HepG2 (cell line): ENCODE results near the gene OXLD1. TPM values are rescaled to one million over a fixed set of nuclear protein-coding genes. Genes with fewer than 3 reads are reported as not detected.

Source experiments
- ATAC-seq: fragments of 200-7000 bp; cut with Tn5 transposase; 3 replicates; pipeline ENCODE4 v1.9.1; 2020; ENCODE audit warnings: mild to moderate bottlenecking, moderate library complexity
- Bru-seq: library from RNA; stranded (reverse); fragments of 400-500 nt; gene quantifications from one replicate; lab custom pipeline; 2021; lab: Mats Ljungman, UMichigan
- BruChase-seq, 2 experiments: library from RNA; stranded (reverse); fragments of 400-500 nt; gene quantifications; one replicate each; lab custom pipeline; 2021; lab: Mats Ljungman, UMichigan
- BruUV-seq: library from RNA; stranded (reverse); fragments of 400-500 nt; replicated peaks from 2 replicates; lab custom pipeline; 2021; lab: Mats Ljungman, UMichigan
- CTCF ChIA-PET: fragments of 300-600 bp; formaldehyde crosslinking; extraction: SDS; loops from one replicate; lab custom pipeline; 2021; ENCODE audit warnings: low total read pairs, inconsistent platforms, low intra/inter-chr PET ratio; lab: Yijun Ruan, JAX
- POLR2A ChIA-PET: fragments of 350-600 bp; sonication (Branson Sonifier 250); formaldehyde crosslinking; loops from one replicate; lab custom pipeline; 2020; ENCODE audit warnings: antibody characterized with exemption, inconsistent platforms; lab: Yijun Ruan, JAX
- DNase-seq: peaks from one replicate; pipeline ENCODE4 v3.0.0-alpha.2; 2015; ENCODE audit warnings: low spot score
- FAIRE-seq: peaks from 3 replicates; lab custom pipeline; 2011; peaks lifted over from hg19 to GRCh38; lab: Jason Lieb, UNC
- H2AFZ ChIP-seq: one replicate; pipeline ENCODE4 v1.6.1; 2011; ENCODE audit warnings: low read length, inconsistent platforms
- H3K27ac ChIP-seq: fragments of 300-600 bp; 3 replicates; pipeline ENCODE4 v1.8.0; 2011; ENCODE audit warnings: mixed run types, mild to moderate bottlenecking, mixed read lengths, low read length, inconsistent platforms; ENCODE audit not compliant: insufficient read depth; ENCODE audit errors: extremely low read length
- H3K27me3 ChIP-seq, 2 experiments: fragments of 200-600 bp in 1 of 2; 2 replicates in 1 of 2; 3 replicates in 1 of 2; pipeline versions ENCODE4 v1.6.0 to v1.8.0; 2011; ENCODE audit warnings: low read length in 2 of 2, mild to moderate bottlenecking in 2 of 2, moderate library complexity in 2 of 2, inconsistent platforms in 1 of 2; ENCODE audit not compliant: insufficient read depth in 2 of 2, control insufficient read depth in 1 of 2
- H3K36me3 ChIP-seq, 2 experiments: fragments of 200-600 bp in 1 of 2; replicated peaks in 1 of 2; 2 replicates in 1 of 2; 3 replicates in 1 of 2; pipeline versions ENCODE4 v1.5.1 to v1.8.0; 2011; ENCODE audit warnings: low read length in 2 of 2, inconsistent platforms in 1 of 2; ENCODE audit not compliant: insufficient read depth in 2 of 2, control insufficient read depth in 1 of 2
- H3K4me1 ChIP-seq: 2 replicates; pipeline ENCODE4 v1.5.1; 2012; ENCODE audit warnings: low read length, inconsistent platforms; ENCODE audit not compliant: insufficient read depth
- H3K4me2 ChIP-seq: 2 replicates; pipeline ENCODE4 v1.6.0; 2011; ENCODE audit warnings: low read depth, low read length, inconsistent platforms
- H3K4me3 ChIP-seq, 3 experiments: fragments of 200-600 bp in 1 of 3; sonication (generic), shearing (Covaris generic) in 1 of 3; replicated peaks in 1 of 3; 2 replicates each; pipeline ENCODE4 v1.5.1; 2011 to 2016; ENCODE audit warnings: low read length in 3 of 3, inconsistent platforms in 2 of 3, low read depth in 2 of 3, mild to moderate bottlenecking in 2 of 3, control low read depth in 1 of 3, mixed read lengths in 1 of 3; ENCODE audit not compliant: insufficient read depth in 1 of 3
- H3K79me2 ChIP-seq: one replicate; pipeline ENCODE4 v1.6.1; 2011; ENCODE audit warnings: low read length, inconsistent platforms; ENCODE audit not compliant: insufficient read depth
- H3K9ac ChIP-seq: 2 replicates; pipeline ENCODE4 v1.6.0; 2011; ENCODE audit warnings: mild to moderate bottlenecking, low read depth, low read length, inconsistent platforms; ENCODE audit not compliant: insufficient read depth
- H3K9me3 ChIP-seq: 2 replicates; pipeline ENCODE4 v1.5.1; 2012; ENCODE audit warnings: mild to moderate bottlenecking, low read length
- H4K20me1 ChIP-seq: 2 replicates; pipeline ENCODE4 v1.6.0; 2011; ENCODE audit warnings: inconsistent platforms, mild to moderate bottlenecking, low read length, moderate library complexity; ENCODE audit not compliant: insufficient read depth
- DPF2 ChIP-seq: sonication (generic); formaldehyde crosslinking; IDR thresholded peaks from 2 replicates; pipeline ENCODE4 v1.4.0; 2020; ENCODE audit warnings: mild to moderate bottlenecking, low read depth, missing genetic modification reagents, borderline replicate concordance
- ERF ChIP-seq: IDR thresholded peaks from 2 replicates; pipeline ENCODE4 v1.6.1; 2018; ENCODE audit warnings: missing biosample characterization, missing genetic modification reagents
- EZH2 ChIP-seq: conservative IDR thresholded peaks from 2 replicates; pipeline ENCODE4 v1.6.1; 2012; ENCODE audit warnings: mild to moderate bottlenecking, low read depth, low read length, moderate library complexity
- FOSL1 ChIP-seq: sonication (generic); formaldehyde crosslinking; IDR thresholded peaks from 2 replicates; pipeline ENCODE4 v1.9.0; 2021; ENCODE audit warnings: missing genetic modification reagents, borderline replicate concordance
- HMG20B ChIP-seq: conservative IDR thresholded peaks from 2 replicates; pipeline ENCODE4 v1.6.1; 2016; ENCODE audit warnings: missing genetic modification reagents, missing compliant biosample characterization
- NCOA2 ChIP-seq: sonication (generic); formaldehyde crosslinking; IDR thresholded peaks from 2 replicates; pipeline ENCODE4 v1.8.0; 2022; ENCODE audit warnings: inconsistent platforms
- NFATC3 ChIP-seq: sonication (generic); formaldehyde crosslinking; IDR thresholded peaks from 2 replicates; pipeline ENCODE4 v1.5.1; 2020; ENCODE audit warnings: mild to moderate bottlenecking, missing genetic modification reagents
- PHF5A ChIP-seq: IDR thresholded peaks from one replicate; pipeline ENCODE4 v1.6.1; 2018; ENCODE audit warnings: low read depth, missing genetic modification reagents; ENCODE audit not compliant: unreplicated experiment
- RFX5 ChIP-seq: IDR thresholded peaks from 2 replicates; pipeline ENCODE4 v1.6.1; 2011; ENCODE audit warnings: low read depth, low read length, improper control_type of control experiment
- RFXANK ChIP-seq: IDR thresholded peaks from 2 replicates; pipeline ENCODE4 v1.6.1; 2016
- TAF1 ChIP-seq: sonication (generic); formaldehyde crosslinking; IDR thresholded peaks from 2 replicates; pipeline ENCODE4 v1.4.0; 2020; ENCODE audit warnings: missing genetic modification reagents
- TMF1 ChIP-seq: sonication (generic); formaldehyde crosslinking; IDR thresholded peaks from 2 replicates; pipeline ENCODE4 v1.8.1; 2022; ENCODE audit warnings: low read depth, missing genetic modification reagents
- ZBTB42 ChIP-seq: sonication (generic); formaldehyde crosslinking; IDR thresholded peaks from 2 replicates; pipeline ENCODE4 v1.5.0; 2020; ENCODE audit warnings: mild to moderate bottlenecking, missing genetic modification reagents
- ZNF333 ChIP-seq: sonication (generic); formaldehyde crosslinking; IDR thresholded peaks from 2 replicates; pipeline ENCODE4 v1.4.0; 2020; ENCODE audit warnings: mild to moderate bottlenecking, missing genetic modification reagents, borderline replicate concordance
- ZNF44 ChIP-seq: sonication (generic); formaldehyde crosslinking; IDR thresholded peaks from 2 replicates; pipeline ENCODE4 v1.5.1; 2020; ENCODE audit warnings: mild to moderate bottlenecking, missing genetic modification reagents
- ZNF776 ChIP-seq: sonication (generic); formaldehyde crosslinking; IDR thresholded peaks from 2 replicates; pipeline ENCODE4 v1.4.0; 2020; ENCODE audit warnings: mild to moderate bottlenecking, missing genetic modification reagents
- ZNF879 ChIP-seq: sonication (generic); formaldehyde crosslinking; IDR thresholded peaks from 2 replicates; pipeline ENCODE4 v1.8.1; 2023; ENCODE audit warnings: missing genetic modification reagents
- ZSCAN29 ChIP-seq: sonication (generic); formaldehyde crosslinking; conservative IDR thresholded peaks from 2 replicates; pipeline ENCODE4 v1.4.0; 2020; ENCODE audit warnings: mild to moderate bottlenecking, missing genetic modification reagents
- WGBS: methylation state at CpG from one replicate; pipeline ENCODE4 v1.1.6; 2017; ENCODE audit warnings: low lambda C conversion rate; 5-methylcytosine and 5-hydroxymethylcytosine counted together
- in situ Hi-C: cut with HindIII; loops from 2 replicates; pipeline ENCODE4 v1.10.0; 2017; ENCODE audit warnings: low pct_unique_long_range_greater_than_20kb; ENCODE audit not compliant: extremely low pct_ligation_motif_present
- intact Hi-C: fragments of 100-400 bp; cut with micrococcal nuclease; formaldehyde crosslinking; loops from one replicate; pipeline ENCODE4 v1.10.0; 2022; ENCODE audit not compliant: unreplicated experiment
- long read RNA-seq, 2 experiments: library from RNA in 1 of 2; library from polyadenylated mRNA in 1 of 2; stranded (forward) in 1 of 2; unstranded in 1 of 2; transcript quantifications; one replicate each; pipeline ENCODE4 v2.0.0, GENCODE V29; 2019 to 2022
- polyA minus RNA-seq, 3 experiments: library from RNA; depleted of rRNA, polyadenylated mRNA; stranded (reverse); fragments of >200 nt; gene quantifications; 2 replicates each; pipeline ENCODE4 v1.2.3, GENCODE V29; 2011; ENCODE audit warnings: low replicate concordance in 1 of 3
- polyA plus RNA-seq, 8 experiments: library from polyadenylated mRNA; depleted of rRNA in 3 of 8; stranded (reverse) in 7 of 8; unstranded in 1 of 8; fragments of >200 nt; fragmentation: Illumina TruSeq in 4 of 8; extraction: Trizol in 4 of 8; gene quantifications; 2 replicates each; pipeline versions ENCODE4 v1.2.1 to v1.2.3, GENCODE V29; 2011 to 2016; ENCODE audit warnings: low read depth in 4 of 8, missing spikeins in 1 of 8, mixed read lengths in 1 of 8; ENCODE audit not compliant: insufficient read depth in 1 of 8
- total RNA-seq, 5 experiments: library from RNA; depleted of rRNA; stranded (reverse); fragments of >200 nt; fragmentation: Illumina TruSeq; extraction: Trizol; gene quantifications; 2 replicates each; pipeline ENCODE4 v1.2.3, GENCODE V29; 2016; ENCODE audit warnings: low read depth in 1 of 5

OXLD1 gene
- 34.9 and 37.5 TPM in 2 replicates for total RNA-seq (2016; rRNA removed; fragmentation: Illumina TruSeq; extraction: Trizol)
- 18.3 and 27.5 TPM in 2 replicates for total RNA-seq (2016; cell fraction: cytosol; rRNA removed; fragmentation: Illumina TruSeq; extraction: Trizol; ENCODE audit: low read depth)
- 34.8 and 36.8 TPM in 2 replicates for total RNA-seq (2016; cell fraction: insoluble cytoplasmic fraction; rRNA removed; fragmentation: Illumina TruSeq; extraction: Trizol)
- 37.8 and 42.1 TPM in 2 replicates for total RNA-seq (2016; cell fraction: membrane; rRNA removed; fragmentation: Illumina TruSeq; extraction: Trizol)
- 25.0 and 26.4 TPM in 2 replicates for total RNA-seq (2016; cell fraction: nucleus; rRNA removed; fragmentation: Illumina TruSeq; extraction: Trizol)
- polyA plus RNA-seq (2011; rRNA removed) = 27.1 and 40.3 TPM in 2 replicates
- 26.2 and 44.6 TPM in 2 replicates for polyA plus RNA-seq (2011; cell fraction: cytosol; rRNA removed)
- 114 and 127 TPM in 2 replicates for polyA plus RNA-seq (2011; cell fraction: nucleus; rRNA removed)
- polyA plus RNA-seq (2012) = 19.0 and 25.6 TPM in 2 replicates
- 14.5 and 20.0 TPM in 2 replicates for polyA plus RNA-seq (2016; cell fraction: cytosol; fragmentation: Illumina TruSeq; extraction: Trizol; ENCODE audit: low read depth)
- polyA plus RNA-seq (2016; cell fraction: insoluble cytoplasmic fraction; fragmentation: Illumina TruSeq; extraction: Trizol; ENCODE audit: low read depth) = 24.5 and 26.4 TPM in 2 replicates
- polyA plus RNA-seq (2016; cell fraction: membrane; fragmentation: Illumina TruSeq; extraction: Trizol; ENCODE audit: low read depth) = 21.9 and 27.2 TPM in 2 replicates
- 40.3 and 44.2 TPM in 2 replicates for polyA plus RNA-seq (2016; cell fraction: nucleus; fragmentation: Illumina TruSeq; extraction: Trizol; ENCODE audit: insufficient read depth, low read depth)
- 10.9 and 18.2 TPM in 2 replicates for polyA minus RNA-seq (2011; rRNA and poly(A)+ RNA removed; ENCODE audit: low replicate concordance)
- 5.9 and 9.5 TPM in 2 replicates for polyA minus RNA-seq (2011; cell fraction: cytosol; rRNA and poly(A)+ RNA removed)
- 11.2 and 15.5 TPM in 2 replicates for polyA minus RNA-seq (2011; cell fraction: nucleus; rRNA and poly(A)+ RNA removed)
- Bru-seq, nascent RNA = percentile 87 among the genes with signal in this experiment
- BruChase-seq, experiment 1, labeled RNA remaining after a 6-hour chase = percentile 83 among the genes with signal in this experiment
- BruChase-seq, experiment 2, labeled RNA remaining after a 2-hour chase = percentile 85 among the genes with signal in this experiment
- long read RNA-seq, experiment 1, transcript OXLD1-207 (2 exons, 821 nt) = minor isoform, 18 of 57 reads
- long read RNA-seq, experiment 1, transcript OXLD1-201 (2 exons, 620 nt) = minor isoform, 9 of 57 reads
- long read RNA-seq, experiment 1, transcript OXLD1-206 (1 exons, 1,600 nt) = major isoform, 21 of 57 reads
- long read RNA-seq, experiment 1, transcript OXLD1-204 (2 exons, 923 nt) = minor isoform, 5 of 57 reads
- long read RNA-seq, experiment 1, partial matches to known transcripts = 0 of 57 reads
- long read RNA-seq, experiment 1, other reads (novel, unspliced or antisense) = 0 of 57 reads
- long read RNA-seq, experiment 2, transcript OXLD1-207 (2 exons, 821 nt) = minor isoform, 16 of 62 reads
- long read RNA-seq, experiment 2, transcript OXLD1-204 (2 exons, 923 nt) = minor isoform, 7 of 62 reads
- long read RNA-seq, experiment 2, transcript OXLD1-206 (1 exons, 1,600 nt) = major isoform, 18 of 62 reads
- long read RNA-seq, experiment 2, partial matches to known transcripts = 0 of 62 reads
- long read RNA-seq, experiment 2, other reads (novel, unspliced or antisense) = 15 of 62 reads

DNA sequence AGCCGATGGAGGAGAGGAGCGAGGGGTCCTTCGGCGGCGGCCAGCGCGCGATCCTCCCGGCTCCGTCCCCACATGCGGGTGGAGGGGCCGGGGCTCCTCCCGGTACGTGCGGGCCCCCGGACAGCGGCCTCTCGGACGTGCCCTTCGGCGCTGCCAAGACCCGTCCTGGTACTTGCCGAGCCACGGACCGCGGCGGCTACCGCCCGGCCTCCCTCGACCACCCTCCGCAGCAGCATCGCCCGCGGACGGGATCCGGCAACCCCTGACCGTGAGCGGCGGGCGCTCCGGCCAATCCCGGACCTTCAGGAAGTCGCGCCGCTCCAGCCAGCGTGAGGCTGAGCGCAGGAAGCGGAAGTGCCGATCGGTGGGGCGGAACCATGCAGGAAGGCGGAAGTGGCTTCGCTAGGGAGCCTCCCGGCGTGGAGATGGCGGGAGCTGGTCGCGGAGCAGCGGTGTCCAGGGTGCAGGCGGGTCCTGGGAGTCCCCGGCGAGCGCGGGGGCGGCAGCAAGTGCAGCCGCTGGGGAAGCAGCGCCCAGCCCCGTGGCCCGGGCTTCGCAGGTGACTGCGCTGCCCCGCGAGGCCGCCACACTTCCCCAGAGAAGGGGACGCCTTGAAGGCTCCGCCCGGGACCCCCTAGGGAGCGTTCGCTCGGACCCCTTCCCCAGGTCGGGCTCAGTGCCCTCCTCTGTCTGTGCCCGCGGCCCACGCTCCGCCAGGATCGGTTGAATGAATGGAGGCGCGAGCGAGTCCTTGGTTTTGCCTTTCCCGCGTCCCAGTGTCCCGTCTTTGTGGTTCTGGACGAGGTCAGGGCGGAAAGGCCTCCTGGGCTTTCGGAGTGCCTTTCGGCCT is at the start of gene OXLD1, which contains the start of gene CCDC137:
Gene OXLD1, minus strand, starts transcription at position 264 of the 850 bp plus-strand sequence. Its CDS starts 28 bp downstream, at position 236.
Gene CCDC137, plus strand, starts transcription at position 396 of the 850 bp plus-strand sequence. Its CDS starts 30 bp downstream, at position 426.
- peaks cover 27% of the 10 kb centered on the region for H3K4me1 ChIP-seq
- intact Hi-C loops = loop anchor here (2.0 to 5.0 kb wide), 2 partner anchors 30 to 36 kb away; partner anchors contain the start of genes MRPL12, NPLOC4 and TSPAN10
- H3K27ac ChIP-seq = peak within 1 kb of the TSS; percentile 81
- FAIRE-seq = peak; percentile 96
- ChIA-PET CTCF (no interaction called here), POLR2A (interaction anchor here (0.6 to 6.3 kb wide), 19 partner anchors 9 to 429 kb away, joined by 3 to 68 read pairs (median 5); partner anchors contain the start of genes ARL16, FAAP100, HGS and MCRIP1)
- DNase-seq = peak; percentile 94
- H3K9ac ChIP-seq = peak within 1 kb of the TSS; percentile 92
- peaks cover 14 to 29% of the 10 kb centered on the region in 2 experiments for H3K36me3 ChIP-seq
- peak within 1 kb of the TSS; percentile 92 for H3K4me2 ChIP-seq
- peak within 1 kb of the TSS; percentile 86 to 98 (median 96) for H3K4me3 ChIP-seq
- WGBS = 0% methylated on average over 35 of the region's 96 CpGs
- H4K20me1 ChIP-seq = no peaks in the 10 kb centered on the region
- in situ Hi-C loops = no loop called here
- no peaks in the 10 kb centered on the region; a peak in 1 of 5 replicates for H3K27me3 ChIP-seq
- H3K9me3 ChIP-seq = no peaks in the 10 kb centered on the region
- BruUV-seq = no TSS peak
- ATAC-seq = peak; percentile 97
- H2AFZ ChIP-seq = no peak within 1 kb of the TSS
- peaks cover 30% of the 10 kb centered on the region for H3K79me2 ChIP-seq
- TF ChIP-seq TMF1 (CRISPR knock-in tag) (no peak), ZBTB42 (CRISPR knock-in tag) (0 out of 2 replicates have a peak, but pooled peaks have one; percentile 60), ZNF44 (CRISPR knock-in tag) (peak; percentile 77), ZNF776 (CRISPR knock-in tag) (peak; percentile 38; the same call in 1 of the 2 replicates), ZSCAN29 (CRISPR knock-in tag) (peak; percentile 83; the same call in 1 of the 2 replicates), FOSL1 (CRISPR knock-in tag) (peak; percentile 45; the same call in 1 of the 2 replicates), RFX5 (peak; percentile 43; the same call in 1 of the 2 replicates), ZNF879 (peak; percentile 19; the same call in 1 of the 2 replicates), DPF2 (no peak), TAF1 (CRISPR knock-in tag) (peak; percentile 99), EZH2 (no peak), ERF (CRISPR knock-in tag) (peak; percentile 81; the same call in 1 of the 2 replicates), PHF5A (CRISPR knock-in tag) (peak; percentile 80), RFXANK (CRISPR knock-in tag) (0 out of 2 replicates have a peak, but pooled peaks have one; percentile 45), NFATC3 (CRISPR knock-in tag) (peak; percentile 78), HMG20B (CRISPR knock-in tag) (no peak), ZNF333 (CRISPR knock-in tag) (no peak; the same call in 1 of the 2 replicates), NCOA2 (0 out of 2 replicates have a peak, but pooled peaks have one; percentile 17)
